ENCODE measurements around the gene CDHR2. TPM values are rescaled to one million over a fixed set of nuclear protein-coding genes. Genes with fewer than 3 reads are reported as not detected.

CDHR2 gene
- total and polyA plus RNA-seq, 11 donors, result 0.07 to 0.67 (median 0.35) TPM; not detected in 6

- ATAC-seq, result no peak
Measured at GRCh38 chr5:176535101-176535663, 14.0 kb upstream of the CDHR2 start.

DNA sequence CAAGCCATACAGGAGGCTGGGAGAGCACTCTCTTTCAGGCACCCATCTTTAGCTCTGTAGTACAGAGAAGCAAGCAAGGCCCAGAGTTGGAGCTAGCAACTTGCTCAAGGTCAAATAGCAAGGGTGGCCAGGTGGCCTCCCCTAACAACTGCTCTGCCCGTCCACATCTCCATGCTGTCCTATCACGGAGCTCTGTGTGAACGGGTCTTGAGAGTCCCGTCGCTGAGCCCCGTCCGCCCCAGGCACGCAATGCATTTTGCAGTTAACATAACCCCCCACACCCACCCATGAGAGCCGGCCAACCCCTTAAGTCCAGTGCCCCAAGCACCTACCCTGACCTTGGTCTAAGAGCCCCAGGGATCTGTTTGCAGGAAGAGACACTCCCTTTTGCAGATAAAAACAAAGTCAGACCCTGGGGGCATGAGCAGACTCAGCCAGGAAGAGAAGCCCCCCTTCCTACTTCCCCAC lies 13.4 kb upstream of the CDHR2 start:
- H3K9me3 ChIP-seq, result no peaks in the 10 kb centered on the region
- intact Hi-C loops (cut with DNase I), result loop anchor here in 6 of 10 donors (2.0 to 10.0 kb wide), 7 partner anchors 88 to 469 kb away; partner anchors contain the start of genes FAF2 (in 4 of the 6), CLTB (in 3 of the 6), ARL10 (in 1 of the 6) and HIGD2A (in 1 of the 6)
- WGBS, 4 donors, result 1 to 3% (median 2%) methylated on average over 9 of the region's 9 CpGs

More at GRCh38 chr5:176535101-176535663, 14.0 kb upstream of the CDHR2 start:
- Histone ChIP-seq H3K4me3 (peak overlapping the region in 11 of 12 donors; percentile 56 to 98 (median 85)), H3K36me3 (peaks cover 0 to 21% (median 18%) of the 10 kb centered on the region in 9 donors), H3K27ac (peak overlapping the region; percentile 45 to 100 (median 96)), H3K27me3 (no peaks in the 10 kb centered on the region), H3K4me1 (peaks cover 15 to 74% (median 60%) of the 10 kb centered on the region in 12 donors), H3K9me3 (no peaks in the 10 kb centered on the region)
- DNase-seq, result peak in 3 of 5 donors; percentile 39 to 43 (median 40)
- WGBS, 4 donors, result 45 to 47% (median 46%) methylated on average over 11 of the region's 11 CpGs
- intact Hi-C loops (cut with DNase I), result loop anchor here in 6 of 10 donors (5.0 to 10.0 kb wide), 6 partner anchors 88 to 470 kb away; partner anchors contain the start of genes FAF2 (in 4 of the 6), CLTB (in 2 of the 6), ARL10 (in 1 of the 6) and HIGD2A (in 1 of the 6)
- TF ChIP-seq, protein P1, sequence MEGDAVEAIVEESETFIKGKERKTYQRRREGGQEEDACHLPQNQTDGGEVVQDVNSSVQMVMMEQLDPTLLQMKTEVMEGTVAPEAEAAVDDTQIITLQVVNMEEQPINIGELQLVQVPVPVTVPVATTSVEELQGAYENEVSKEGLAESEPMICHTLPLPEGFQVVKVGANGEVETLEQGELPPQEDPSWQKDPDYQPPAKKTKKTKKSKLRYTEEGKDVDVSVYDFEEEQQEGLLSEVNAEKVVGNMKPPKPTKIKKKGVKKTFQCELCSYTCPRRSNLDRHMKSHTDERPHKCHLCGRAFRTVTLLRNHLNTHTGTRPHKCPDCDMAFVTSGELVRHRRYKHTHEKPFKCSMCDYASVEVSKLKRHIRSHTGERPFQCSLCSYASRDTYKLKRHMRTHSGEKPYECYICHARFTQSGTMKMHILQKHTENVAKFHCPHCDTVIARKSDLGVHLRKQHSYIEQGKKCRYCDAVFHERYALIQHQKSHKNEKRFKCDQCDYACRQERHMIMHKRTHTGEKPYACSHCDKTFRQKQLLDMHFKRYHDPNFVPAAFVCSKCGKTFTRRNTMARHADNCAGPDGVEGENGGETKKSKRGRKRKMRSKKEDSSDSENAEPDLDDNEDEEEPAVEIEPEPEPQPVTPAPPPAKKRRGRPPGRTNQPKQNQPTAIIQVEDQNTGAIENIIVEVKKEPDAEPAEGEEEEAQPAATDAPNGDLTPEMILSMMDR (IDR thresholded peaks at IDR 0.05), result no peak
- no peak for TF ChIP-seq POLR2A (IDR thresholded peaks at IDR 0.05)

DNA sequence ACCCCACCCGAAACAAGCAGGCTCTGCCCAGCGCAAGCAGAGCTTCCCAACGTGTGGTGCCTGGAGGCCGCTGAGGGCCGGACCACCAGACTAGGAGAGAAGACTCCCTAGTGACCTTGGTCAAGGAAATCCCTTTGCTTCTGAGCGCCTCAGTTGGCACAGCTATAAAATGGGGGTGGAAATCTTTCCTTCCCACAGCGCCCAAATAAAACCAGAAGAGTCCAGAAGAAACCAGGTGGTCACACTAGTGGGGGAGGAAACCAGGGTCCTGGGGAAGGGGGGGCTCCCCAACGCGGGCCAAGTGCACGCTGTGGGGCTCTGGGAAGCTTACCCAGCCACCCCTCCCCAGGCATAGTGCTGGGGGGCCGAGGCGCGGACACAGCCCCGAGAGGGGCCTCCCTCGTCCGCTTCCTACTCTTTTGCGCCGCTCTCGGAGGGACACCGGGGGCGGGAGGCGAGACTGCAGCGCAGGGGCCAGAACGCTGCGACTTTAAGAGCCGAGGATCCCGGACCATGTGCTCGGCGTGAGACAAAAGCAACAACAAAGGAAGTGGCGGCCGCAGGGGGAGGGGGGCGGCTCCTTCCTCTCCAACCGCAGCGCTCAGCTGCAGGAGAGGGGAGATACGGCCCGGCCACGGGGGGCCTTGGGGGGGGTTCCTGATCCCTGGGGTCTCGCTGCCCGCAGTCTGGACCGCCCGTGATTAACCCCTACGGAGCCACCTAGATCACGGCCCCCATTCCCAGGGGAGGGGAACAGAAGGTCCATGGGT lies 12.8 kb upstream of the CDHR2 start:
- Histone ChIP-seq H3K36me3 (peaks cover 0 to 10% (median 8%) of the 10 kb centered on the region in 9 donors), H3K27me3 (no peaks in the 10 kb centered on the region), H3K4me1 (peaks cover 15 to 78% (median 54%) of the 10 kb centered on the region in 12 donors), H3K4me3 (peak overlapping the region; percentile 56 to 98 (median 88)), H3K9me3 (no peaks in the 10 kb centered on the region), H3K27ac (peak overlapping the region; percentile 92 to 100 (median 96))
- TF ChIP-seq POLR2A (IDR thresholded peaks at IDR 0.05), result no peak
- TF ChIP-seq, protein P1 (IDR thresholded peaks at IDR 0.05), result no peak
- ATAC-seq, result peak; percentile 14 to 56 (median 49)
- intact Hi-C loops (cut with DNase I), result loop anchor here in 6 of 10 donors (2.0 to 10.0 kb wide), 7 partner anchors 89 to 468 kb away; partner anchors contain the start of genes FAF2 (in 4 of the 6), CLTB (in 3 of the 6), ARL10 (in 1 of the 6) and HIGD2A (in 1 of the 6)
- peak; percentile 83 to 89 (median 88) for DNase-seq
- WGBS, 4 donors, result 0 to 2% (median 1%) methylated on average over 7 to 43 of the region's 43 CpGs

More for the DNA sequence above, 13.4 kb upstream of the CDHR2 start:
- H3K36me3 ChIP-seq, result peaks cover 0 to 16% (median 14%) of the 10 kb centered on the region in 9 donors
- peak in 2 of 5 donors; percentile 25 to 28 for DNase-seq
- no peak for ATAC-seq
- no peak for TF ChIP-seq POLR2A (IDR thresholded peaks at IDR 0.05)
- TF ChIP-seq, protein P1 (IDR thresholded peaks at IDR 0.05), result no peak
- no peaks in the 10 kb centered on the region for H3K27me3 ChIP-seq
- peaks cover 15 to 77% (median 58%) of the 10 kb centered on the region in 12 donors for H3K4me1 ChIP-seq
- peak overlapping the region; percentile 92 to 100 (median 96) for H3K27ac ChIP-seq
- H3K4me3 ChIP-seq, result peak overlapping the region; percentile 56 to 98 (median 88)

Measured in heart left ventricle (tissue), 16 donors.